Measurements from ENCODE around the gene ACVR2A.

Gene ACVR2A

DNA sequence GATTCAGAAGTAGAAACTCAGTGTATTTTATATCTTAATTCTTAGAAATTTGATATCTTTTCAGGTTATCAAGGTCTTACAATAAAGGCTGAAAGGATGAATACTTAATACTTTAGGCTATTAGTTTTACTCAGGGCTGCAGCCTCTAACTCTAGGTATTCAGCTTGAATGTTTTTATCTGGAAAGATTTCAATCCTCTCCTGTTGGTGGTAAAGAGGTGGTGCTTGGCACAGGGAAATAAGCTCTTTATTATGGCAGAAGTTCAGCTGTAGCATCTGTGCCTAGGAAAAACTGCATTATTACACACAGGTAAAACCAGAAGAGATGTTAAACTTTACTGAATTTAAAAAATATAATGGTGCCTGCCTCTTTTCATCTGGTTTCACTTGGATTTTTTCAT is 11.1 kb downstream of the ACVR2A start:
- no peak for DNase-seq

DNA sequence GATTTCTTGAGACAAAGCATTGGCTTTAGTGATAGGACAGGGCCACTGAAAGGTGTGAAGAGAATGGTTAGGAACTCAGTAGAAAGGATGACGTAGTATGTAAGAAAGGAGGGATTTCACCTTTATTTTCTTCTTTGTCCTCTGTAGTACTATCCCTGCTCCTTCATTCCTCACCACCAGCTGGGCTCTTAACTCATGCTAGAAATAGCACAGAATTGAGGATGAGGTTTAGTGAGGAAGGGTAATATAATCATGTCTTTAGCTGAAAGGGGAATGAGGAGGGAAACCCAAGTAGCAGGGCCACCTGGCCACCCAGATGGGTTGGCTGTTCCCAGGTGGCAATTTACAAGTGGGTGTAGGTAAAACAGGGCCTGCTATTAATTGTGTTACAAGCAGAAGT is 15.2 kb downstream of the ACVR2A start:
- no peak for DNase-seq

DNA sequence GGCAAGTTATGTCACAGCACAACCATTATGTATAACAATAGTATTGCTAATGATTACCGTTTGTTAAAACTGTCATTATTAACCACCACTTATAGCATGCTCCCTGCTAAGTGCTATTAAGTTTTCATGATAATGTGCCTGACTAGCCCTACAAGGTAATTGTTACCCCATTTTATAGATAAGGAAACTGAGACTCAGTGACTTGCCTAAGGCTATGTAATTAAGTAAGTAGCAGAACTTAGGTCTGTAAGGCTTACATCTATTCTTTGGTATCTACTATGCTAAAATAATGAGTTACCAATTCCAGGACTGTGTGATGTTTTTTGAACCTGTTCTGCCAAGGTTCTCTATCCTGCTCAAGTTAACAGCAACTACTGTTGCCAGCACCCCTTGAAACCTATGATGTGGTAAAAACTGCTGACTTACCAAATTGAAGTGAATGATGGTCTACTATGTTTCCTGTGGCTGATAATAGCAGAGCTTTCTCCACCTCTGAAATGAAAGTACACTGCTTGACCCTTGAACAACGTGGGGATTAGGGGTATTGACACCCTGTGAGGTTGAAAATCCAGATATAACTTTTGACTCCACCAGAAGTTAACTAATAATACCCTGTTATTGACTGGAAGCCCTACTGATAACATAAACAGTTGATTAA is 18.2 kb downstream of the ACVR2A start:
- DNase-seq: no peak

- no peak for DNase-seq
Measured at GRCh38 chr2:147863835-147864234, 19.0 kb downstream of the ACVR2A start.

GRCh38 chr2:147865560-147865959 is 20.7 kb downstream of the ACVR2A start:
- no peak for DNase-seq

DNA sequence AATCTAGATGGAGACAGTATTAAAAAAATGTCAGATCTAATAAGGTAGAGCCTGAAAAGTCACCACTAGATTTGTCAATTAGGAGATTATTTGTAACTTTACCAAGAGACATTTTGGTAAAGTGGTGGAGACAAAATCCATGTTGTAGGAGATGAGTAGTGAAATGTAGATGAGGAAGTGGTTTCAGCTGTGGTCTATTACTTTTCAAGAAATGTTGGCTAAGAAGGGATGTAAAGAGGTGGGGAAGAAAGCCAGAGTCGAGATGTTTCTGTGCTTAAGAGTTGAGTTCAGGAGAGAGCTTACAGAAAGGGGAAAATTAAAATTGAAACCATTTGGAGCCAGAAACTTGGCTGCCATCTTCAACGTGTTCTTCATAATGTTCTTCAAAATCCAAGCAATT is 22.2 kb downstream of the ACVR2A start:
- DNase-seq: no peak

DNA sequence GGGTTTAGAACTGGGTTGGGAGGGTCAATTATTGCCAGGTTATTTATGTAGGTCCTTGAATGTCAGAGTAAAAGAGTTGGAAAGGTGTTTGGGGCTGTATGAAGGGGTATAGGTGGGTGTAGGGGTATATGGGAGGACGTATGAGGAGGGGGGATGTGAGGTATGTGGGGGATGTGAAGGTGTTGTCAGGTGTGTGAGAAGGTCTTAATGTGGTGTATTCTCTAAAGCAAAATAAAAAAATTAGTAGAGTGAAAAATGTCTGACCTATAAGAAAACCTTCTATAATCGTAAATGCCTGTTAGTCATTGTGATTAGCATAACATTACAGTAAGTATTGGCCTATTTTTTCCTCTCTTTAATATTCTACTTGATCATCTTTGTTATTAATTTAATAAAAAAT is 25.1 kb downstream of the ACVR2A start:
- DNase-seq: no peak

DNA sequence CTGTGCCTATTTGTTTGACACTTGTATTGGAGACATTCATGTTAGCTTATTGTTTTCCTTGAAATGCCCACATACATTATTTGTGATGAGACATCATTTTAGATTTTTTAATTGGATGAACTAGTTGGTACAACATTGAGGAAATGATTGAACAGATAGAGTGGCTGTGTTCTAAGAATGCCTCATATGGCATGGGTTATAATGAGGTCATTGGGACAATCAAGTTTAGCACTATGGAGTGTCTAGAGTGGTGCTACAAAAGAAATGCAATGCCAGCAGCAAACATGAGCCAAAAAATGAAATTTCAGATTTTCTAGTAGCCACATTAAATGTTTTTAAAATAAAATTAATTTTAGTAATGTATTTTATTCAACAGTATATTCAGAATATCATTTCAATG is 28.1 kb downstream of the ACVR2A start:
- DNase-seq: no peak

- no peak for DNase-seq
Measured at GRCh38 chr2:147873859-147874483, 29.1 kb downstream of the ACVR2A start.

GRCh38 chr2:147879846-147880245 is 35.0 kb downstream of the ACVR2A start:
- DNase-seq: no peak

GRCh38 chr2:147882631-147883030 is 37.8 kb downstream of the ACVR2A start:
- DNase-seq: no peak

DNA sequence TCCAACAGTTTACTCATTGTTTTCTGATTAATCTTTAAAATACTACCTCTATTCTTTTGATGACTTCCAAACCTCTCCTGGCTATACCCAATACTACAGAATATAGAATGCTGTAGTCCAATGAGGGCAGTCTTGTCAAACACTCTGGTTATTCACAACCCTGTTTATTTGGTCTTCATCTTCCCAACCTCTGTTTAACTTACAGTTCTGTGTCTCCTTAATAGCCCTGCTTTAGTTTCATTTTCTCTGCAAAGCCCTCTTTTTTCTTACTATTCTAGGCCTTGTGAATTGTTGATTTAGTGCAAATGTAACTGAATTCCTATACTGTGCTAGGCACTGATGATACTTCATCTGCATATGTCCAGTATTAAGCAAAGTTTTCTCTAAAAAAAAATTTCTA is 40.0 kb downstream of the ACVR2A start:
- DNase-seq: no peak

- DNase-seq: no peak
Measured at GRCh38 chr2:147886136-147886535, 41.3 kb downstream of the ACVR2A start.

DNA sequence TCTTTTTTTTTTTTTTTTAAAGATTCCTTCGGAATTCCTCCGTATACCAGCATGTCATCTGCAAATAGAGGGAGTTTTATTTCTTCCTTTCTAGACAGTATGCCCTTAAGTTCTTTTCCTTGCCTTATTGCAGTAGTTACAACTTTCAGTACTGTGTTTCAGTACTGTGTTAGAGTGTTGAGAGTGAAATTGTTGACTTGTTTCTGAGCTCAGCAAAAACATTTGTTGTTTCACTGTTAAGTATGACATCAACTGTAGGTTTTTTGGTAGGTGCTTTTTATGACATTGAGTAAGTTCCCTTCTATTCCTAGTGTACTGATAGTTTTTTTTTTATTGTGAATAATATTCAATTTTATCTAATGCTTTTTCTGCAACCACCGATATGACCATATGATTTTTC is 43.9 kb downstream of the ACVR2A start:
- DNase-seq: no peak

DNA sequence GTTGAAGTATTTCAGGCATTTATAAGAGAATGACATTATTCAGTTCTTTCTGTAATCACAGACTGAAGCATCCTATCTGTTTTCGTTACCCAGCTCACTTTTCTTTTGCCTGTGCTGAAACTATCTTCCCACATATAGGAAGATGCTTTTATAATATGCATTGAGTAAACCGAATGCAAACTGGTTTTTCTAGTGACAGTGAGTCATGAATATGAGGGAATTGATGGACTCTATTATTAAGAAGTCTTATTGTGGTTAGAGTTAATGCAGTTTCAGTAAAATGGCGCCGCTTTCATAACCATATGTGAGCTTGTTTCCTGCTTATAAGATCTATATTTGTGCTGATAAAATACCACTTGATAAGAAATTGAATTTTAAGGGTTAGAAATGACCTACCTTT is 59.2 kb downstream of the ACVR2A start:
- no peak for DNase-seq

- no peak for DNase-seq
Measured at GRCh38 chr2:147909178-147909577, 64.3 kb downstream of the ACVR2A start.

DNA sequence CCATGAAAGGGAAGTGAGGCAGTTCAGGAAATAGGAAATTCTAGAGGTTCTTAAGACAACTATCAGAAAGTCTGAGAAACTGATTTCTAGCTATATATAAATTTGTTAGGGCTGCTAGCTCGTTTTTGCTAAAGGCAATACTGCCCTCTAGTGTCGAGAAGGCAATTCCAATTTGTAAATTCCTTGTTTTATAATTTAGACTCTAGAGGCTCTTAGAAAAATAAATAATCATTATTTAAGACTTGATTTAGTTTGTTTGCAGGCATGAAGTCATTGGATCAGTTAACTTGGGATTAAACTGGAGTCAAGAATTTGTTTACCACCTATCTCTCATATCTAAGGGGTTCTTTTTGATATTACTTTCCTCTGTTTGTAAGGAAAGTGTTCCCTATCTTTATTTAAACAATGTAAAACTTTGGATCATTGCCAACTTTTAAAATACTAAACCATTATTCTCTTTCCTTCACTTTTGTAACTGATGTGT is 66.2 kb downstream of the ACVR2A start:
- DNase-seq: peak; percentile 19 to 55

GRCh38 chr2:147913701-147914480 is 69.1 kb downstream of the ACVR2A start:
- no peak for DNase-seq

- no peak for DNase-seq
Measured at GRCh38 chr2:147916067-147916466, 71.2 kb downstream of the ACVR2A start.

DNA sequence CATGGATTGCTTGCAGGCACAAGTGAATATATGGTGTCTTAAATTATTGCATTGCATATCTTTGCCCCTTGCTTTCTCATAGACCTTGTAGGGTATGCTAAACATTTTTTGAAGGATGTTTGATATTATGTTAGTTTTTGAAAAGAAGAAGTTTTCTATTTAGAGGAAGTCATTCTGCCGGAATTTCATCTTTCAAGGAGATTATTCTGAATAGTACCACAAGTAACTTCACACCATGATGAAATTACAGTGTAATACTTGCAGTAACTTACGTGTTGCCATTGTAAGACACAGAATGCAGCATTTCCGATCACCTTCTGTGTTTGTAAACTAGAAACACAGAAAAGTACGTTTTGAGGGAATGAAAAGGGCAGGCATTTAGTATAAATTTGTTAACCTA is 71.9 kb downstream of the ACVR2A start:
- no peak for DNase-seq

DNA sequence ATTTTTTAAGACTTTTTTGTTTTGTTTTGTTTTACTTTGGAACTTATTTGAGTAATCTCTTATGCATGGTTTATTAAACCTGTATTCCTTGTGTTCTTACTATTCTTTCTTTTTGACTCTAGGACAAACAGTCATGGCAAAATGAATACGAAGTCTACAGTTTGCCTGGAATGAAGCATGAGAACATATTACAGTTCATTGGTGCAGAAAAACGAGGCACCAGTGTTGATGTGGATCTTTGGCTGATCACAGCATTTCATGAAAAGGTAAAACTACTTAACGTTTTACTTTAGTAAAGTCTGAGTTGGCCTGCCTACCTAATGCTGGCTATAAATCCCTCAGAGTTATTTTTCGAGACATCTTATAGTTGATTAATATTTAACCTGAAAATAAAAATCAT is 72.3 kb downstream of the ACVR2A start:
- DNase-seq: no peak

DNA sequence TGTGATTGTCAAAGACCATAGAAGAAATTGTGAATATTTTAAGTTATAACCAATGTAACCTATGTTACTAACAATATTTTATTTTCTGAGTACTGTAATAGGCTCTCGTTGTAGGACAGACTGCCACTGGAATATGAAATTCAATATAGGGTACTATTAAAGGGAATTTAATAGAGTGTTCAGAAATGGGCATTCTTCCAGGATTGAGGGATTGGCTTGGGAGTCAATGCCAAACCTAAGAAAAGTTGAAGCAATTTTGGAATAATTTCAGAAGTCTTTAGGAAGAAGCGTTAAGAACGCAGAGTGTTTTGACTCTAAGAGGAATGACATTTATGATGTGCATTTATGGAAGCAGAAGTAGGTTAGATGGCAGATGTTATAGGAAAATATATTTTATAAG is 79.0 kb downstream of the ACVR2A start:
- no peak for DNase-seq

DNA sequence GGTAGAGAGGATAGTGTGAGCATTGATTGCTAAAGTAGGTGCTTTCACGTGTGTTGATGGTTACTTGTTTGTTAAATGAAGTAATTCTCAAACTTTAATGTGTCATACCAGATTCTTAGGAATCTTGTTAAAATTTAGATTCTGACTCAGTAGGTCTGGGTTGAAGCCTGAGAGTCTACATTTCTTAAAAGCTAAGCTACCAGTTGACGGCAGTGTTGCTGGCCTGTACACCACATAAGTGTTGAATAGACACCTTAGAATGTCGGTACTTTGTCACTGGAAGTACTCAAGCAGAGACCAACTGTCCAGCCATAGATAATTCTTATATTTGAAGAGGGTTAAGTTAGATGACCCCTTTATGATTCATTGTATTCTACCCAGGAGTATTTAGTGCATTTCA is 79.8 kb downstream of the ACVR2A start:
- no peak for DNase-seq

DNA sequence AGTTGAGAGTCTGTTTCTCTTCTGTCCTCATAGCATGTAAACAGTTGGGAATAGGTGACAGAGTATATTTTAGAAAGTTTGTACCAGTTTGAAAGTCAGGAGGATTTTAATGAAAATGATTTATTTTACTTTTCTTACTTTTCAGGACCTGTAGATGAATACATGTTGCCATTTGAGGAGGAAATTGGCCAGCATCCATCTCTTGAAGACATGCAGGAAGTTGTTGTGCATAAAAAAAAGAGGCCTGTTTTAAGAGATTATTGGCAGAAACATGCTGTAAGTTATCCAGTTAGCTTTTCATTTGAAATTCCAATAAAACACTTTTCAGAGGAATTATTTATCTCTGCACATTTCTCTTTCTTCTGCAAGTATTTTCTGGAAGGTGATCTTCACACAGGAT is 81.1 kb downstream of the ACVR2A start:
- no peak for DNase-seq
